Prostate gland (tissue), 2 donors: ENCODE results near the gene LEKR1.

Experiments
- CTCF ChIP-seq, 4 experiments: fragments of 200-600 bp in 2 of 4; fragments of 450-650 bp in 2 of 4; sonication (generic) in 2 of 4; IDR thresholded peaks; 1 replicate in 3 of 4; 2 replicates in 1 of 4; pipeline ENCODE4 v1.5.1; 2016 to 2019; ENCODE audit warnings: antibody characterized with exemption in 4 of 4, mild to moderate bottlenecking in 2 of 4, moderate library complexity in 2 of 4
- POLR2AphosphoS5 ChIP-seq: sonication (generic); formaldehyde crosslinking; IDR thresholded peaks from one replicate; pipeline ENCODE4 v1.6.1; 2017; ENCODE audit warnings: antibody characterized with exemption

- TF ChIP-seq POLR2AphosphoS5 (peak; percentile 63), CTCF (IDR thresholded peaks at IDR 0.05) (no peak)
Measured at GRCh38 chr3:157075693-157076420, 249.7 kb downstream of the LEKR1 start.
